Activated effector memory CD4-positive, alpha-beta T cell treated with anti-CD3 and anti-CD28 coated beads, Interleukin-2, amount 50 U/mL, for 16 hours (primary cell): ENCODE data around the gene MEF2C.

Experiments
- DNase-seq: peaks from one replicate; pipeline ENCODE4 v3.0.0-alpha.2; 2020

The MEF2C gene

GRCh38 chr5:88671505-88672499, 211.2 kb downstream of the MEF2C start:
- no peak for DNase-seq

- no peak for DNase-seq
Measured at GRCh38 chr5:88671106-88671504, 211.9 kb downstream of the MEF2C start.

GRCh38 chr5:88670461-88670860, 212.5 kb downstream of the MEF2C start:
- no peak for DNase-seq

- DNase-seq: no peak
Measured at GRCh38 chr5:88669371-88670050, 213.5 kb downstream of the MEF2C start.

- no peak for DNase-seq
Measured at GRCh38 chr5:88667496-88668201, 215.3 kb downstream of the MEF2C start.
